GM18519 (cell line): Measurements from ENCODE around the gene GNB1L.
"Not testable (repeated sequence)": the region's sequence is repeated elsewhere in the genome, so short reads cannot be mapped to it uniquely, and the experiment has no call there.

Experiments
- ATAC-seq: cut with Tn5 transposase; IDR thresholded peaks from one replicate; pipeline ENCODE4 v1.9.1; 2021; ENCODE audit warnings: mild to moderate bottlenecking, moderate library complexity; ENCODE audit not compliant: unreplicated experiment, low FRiP score

The GNB1L gene

DNA sequence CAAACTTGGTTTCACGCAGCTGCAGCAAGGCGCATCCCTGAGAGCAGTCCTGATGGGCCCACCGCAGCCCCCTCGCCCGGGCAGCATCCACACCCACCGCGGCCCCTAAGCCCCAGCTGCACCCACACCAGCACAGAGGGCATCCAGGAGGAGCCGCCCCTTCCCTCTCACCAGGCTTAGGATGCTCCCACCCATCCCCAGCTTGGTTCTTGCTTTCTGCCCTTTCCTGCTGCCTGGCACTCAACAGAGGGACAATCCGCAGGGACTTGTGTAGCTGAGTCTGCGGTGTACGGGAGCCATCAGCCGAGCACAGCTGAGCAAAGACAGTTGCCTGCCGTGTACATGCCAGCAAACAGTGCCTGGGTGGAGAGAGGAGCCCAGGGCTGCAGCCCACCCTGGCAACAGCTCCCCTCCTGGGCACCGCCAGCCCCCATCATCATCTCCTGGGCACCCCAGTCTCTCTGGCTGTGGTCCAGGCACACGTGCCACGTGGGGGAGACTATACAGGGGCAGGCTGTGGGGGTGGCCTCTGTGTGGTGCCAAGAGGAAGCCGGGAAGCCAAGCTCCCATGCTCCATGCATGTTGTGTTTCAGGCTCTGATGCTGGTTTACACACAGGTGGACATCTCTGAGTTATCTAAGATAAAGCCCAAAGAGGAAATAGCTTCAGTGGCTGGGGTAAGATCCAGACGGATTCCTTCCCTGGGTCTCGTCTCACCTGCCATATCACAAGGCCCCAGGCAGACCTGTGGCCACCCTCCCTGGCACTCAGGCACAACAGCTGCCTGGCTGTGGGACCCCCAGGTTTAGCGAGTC, 36.0 kb upstream of the GNB1L start:
- ATAC-seq: no peak

DNA sequence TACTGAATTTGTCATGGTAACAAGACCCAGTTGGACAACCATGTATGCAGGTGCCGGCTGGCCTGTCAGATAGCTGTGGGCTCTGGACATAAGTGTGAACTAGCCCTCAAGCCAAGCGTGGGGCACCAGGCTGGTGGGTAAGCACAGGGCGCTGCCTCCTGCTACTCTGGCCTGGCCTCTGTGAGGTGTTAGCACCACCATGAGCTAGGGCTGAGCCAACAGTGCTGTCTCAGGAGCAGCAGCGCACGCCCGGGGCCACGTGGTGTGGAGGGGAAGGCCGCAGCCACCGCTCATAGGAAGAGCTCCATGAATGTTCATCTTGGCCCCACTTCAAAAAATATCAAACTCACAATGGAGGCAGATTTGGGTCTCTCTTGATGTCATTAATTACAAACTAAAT, 35.3 kb upstream of the GNB1L start:
- no peak for ATAC-seq

DNA sequence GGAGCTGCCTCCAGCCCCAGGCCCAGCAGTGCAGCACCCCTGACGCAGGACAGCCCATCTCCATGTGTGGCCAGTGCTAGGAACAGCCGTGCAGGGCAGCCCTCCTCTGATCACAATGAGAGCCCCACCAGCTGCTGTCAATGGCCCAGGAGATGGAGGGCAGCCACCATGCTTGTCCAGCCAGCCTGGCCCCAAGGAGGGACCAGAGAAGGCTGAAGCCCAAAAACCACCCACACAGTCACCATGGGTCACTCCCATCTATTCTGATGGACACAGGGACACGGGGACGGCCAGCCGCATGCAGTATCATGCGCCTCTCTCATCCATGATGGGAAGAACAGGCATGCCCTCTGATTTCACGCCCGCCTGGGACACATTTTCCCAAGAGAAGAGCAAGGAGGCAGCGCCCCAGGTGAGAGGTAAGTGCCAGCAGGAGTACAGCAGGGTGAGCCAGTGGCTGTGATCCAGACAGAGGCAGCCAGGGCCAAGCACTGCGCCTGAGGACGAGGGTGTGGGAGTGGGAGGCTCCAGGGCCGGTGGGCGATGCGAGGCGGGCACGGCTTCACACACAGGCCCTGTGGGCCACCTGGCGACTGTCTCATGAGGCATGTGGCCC, 33.6 kb upstream of the GNB1L start:
- ATAC-seq: no peak

DNA sequence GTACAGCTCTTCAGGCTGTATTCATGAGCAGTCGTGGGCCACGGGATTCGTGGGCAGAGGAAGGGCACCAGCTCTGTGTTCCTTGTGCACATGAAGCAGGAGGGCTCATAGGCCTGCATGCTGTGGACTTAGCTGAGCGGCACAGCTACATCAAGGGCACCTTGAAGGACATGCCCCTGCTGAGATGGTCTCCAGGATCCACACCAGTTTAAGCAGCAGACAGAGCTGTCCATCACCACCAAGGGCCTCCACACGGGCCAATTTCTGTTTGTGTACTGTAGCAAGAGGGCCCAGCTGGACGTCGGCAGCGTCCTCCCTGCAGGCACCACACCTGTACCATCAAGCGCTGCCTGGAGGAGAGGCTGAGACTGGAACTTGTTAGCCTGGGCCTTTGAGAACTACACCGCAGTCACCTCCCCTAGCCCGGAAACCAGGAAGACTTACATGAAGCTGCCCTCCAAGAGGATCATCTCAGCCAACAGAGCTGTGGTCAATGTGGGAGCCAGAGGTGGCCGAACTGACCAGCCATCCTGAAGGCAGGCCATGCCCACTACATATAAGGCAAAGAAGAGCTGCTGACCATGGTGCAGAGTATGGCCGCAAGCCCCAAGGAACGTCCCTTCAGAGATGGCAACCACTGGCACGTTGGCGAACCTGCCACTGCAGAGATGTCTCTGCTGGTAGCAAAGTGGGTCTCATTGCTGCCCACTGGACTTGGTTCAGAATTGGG, 32.7 kb upstream of the GNB1L start:
- ATAC-seq: no peak

DNA sequence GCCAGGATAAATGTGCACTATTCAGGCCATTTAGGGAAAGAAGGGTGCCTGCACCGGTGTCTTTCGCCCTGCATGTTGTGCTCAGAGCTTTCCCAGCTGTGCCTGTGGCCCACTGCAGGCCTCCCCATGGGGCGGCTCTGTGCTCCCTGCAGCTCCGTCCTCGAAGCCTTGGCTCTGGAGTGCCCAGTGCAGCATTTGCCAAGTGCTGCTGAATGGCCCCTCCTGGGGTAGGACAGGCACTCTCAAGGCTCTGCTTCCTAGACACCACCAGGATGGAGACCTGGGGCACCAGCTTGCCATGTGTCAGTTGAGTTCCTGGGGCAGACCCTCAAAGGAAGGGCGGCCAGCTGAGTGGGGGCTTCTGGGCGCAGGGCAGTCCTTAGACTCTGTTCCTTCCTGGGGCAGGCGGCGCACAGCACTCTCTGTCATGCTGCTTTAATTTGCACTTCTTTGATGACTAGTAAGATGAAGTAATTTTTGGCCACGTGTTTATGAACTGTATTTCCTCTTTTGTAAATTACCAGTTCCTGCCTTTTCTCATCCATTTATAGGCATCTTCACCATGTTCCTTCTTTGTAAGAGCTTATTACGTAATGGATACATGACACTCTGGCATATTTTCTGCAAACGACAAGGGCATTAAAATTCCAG, 32.1 kb upstream of the GNB1L start:
- no peak for ATAC-seq

DNA sequence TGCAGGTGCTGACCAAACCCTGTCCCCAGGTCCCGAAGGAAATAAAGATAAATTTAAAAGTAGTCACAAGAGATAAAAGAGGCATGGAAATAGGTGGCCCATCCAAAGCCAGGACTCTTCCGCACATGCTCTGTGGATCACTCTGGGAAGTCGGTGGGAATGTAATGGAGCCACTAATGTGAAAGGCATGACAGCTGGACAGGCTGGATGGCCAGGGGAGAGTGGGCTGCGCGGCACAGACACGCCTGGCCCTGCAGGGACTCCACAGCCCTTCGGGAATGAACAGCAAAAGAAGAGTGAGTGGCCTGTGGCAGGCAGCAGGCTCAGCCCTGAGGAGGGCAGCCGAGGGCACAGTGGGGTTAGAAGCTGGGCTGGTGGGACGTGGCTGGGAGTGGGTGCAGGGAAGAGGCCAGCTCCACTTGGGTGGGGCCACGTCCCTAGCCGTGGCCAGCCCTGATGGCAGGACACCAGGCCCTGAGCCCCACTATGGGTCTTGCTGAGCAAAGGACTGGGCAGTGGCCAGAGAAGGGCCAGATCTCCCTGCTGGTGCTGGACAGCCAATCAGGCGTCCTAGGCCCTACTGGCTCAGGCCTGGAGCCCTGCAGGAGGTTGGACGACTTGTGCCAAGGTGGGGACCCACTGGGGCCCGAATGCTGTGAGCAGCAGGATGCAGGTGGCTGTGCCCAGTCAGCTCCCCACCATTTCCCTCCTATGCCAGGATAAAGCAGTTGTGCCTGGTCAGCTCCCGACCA, 31.3 kb upstream of the GNB1L start:
- no peak for ATAC-seq

DNA sequence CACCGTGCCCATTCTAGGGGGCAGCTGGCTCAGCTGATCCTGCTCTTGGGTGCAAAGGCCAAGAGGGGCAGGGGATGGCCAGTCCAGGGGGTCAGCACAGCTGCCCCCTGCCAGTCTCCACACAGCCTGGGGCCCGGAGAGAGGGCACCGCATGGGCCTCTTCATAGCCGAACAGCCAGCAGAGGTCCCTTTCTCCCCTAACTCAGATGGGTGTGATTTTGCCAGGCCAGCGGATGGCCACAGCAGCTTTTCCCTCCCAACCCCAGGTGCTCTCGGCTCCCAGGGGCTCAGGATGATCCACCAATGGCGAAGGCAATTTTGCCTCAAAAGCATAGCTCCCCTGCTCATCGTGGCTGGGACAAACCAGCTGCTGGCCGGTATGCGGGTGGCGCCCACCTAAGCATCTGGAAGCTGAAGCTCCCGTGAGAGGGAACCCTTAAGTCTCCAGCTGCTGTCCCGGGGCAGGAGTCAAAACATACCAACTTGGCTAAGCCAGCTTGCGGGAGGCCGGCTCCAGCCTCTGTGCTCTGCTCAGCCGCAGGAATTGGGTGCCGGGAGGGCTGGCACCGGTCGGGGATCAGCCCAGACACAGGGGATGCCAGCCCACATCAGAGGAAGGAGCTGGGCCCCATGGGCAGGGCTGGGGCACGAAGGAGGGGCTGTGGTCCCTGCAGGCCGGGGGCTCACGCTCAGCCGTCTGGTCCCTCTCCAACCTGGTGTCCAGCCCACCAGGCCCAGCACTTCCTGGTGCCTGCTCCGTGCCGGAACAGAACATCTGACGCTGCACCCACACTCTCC, 30.5 kb upstream of the GNB1L start:
- no peak for ATAC-seq

DNA sequence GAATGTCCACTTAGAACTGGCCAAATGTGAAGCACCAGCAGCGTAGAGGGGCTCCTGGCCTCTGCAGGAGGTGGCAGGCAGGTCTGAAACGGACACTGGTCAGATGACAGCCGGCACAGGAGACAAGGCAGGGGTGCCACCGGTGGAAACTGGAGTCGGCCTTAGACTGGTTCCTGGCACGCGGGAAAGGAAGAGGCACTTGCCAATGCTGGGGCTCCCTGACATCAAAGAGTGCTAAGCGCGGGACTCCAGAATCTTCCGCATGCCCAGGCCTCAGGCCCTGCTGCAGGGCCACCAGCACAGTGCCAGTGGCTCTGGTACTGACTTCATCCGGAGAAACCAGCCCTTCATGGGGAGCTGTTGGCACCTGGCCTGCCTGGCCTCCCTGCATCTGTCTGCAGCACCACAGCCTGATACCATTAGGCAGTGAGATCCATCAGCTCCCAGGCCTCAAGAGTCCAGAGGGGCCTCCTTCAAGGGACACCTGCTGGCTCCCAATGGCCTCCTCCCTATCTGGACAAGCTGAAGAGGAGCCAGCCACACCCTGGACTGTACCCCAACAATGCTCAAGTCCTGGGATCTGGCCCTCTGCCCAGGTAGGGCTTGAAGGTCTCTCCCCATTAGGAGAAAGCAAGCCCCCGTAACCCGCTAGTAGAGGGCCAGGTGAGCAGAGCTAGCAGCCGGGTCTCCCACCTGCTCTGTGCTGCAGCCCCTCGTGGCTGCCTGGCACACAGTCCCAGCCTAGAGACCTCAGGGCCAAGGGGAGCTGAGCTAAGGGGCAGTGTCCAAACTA, 29.7 kb upstream of the GNB1L start:
- ATAC-seq: no peak

DNA sequence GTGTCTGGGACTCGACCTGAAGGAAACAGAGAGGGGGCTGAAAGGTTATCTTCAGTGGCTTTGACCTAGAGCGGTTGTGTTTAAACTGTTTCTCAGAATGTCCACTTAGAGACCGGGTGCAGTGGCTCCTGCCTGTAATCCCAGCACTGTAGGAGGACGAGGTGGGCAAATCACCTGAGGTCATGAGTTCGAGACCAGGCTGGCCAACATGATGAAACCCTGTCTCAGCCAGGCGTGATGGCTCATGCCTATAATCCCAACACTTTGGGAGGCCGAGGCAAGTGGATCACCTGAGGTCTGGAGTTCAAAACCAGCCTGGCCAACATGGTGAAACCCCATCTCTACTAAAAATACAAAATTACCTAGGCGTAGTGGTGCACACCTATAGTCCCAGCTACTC, 28.8 kb upstream of the GNB1L start:
- ATAC-seq: not testable (repeated sequence)

DNA sequence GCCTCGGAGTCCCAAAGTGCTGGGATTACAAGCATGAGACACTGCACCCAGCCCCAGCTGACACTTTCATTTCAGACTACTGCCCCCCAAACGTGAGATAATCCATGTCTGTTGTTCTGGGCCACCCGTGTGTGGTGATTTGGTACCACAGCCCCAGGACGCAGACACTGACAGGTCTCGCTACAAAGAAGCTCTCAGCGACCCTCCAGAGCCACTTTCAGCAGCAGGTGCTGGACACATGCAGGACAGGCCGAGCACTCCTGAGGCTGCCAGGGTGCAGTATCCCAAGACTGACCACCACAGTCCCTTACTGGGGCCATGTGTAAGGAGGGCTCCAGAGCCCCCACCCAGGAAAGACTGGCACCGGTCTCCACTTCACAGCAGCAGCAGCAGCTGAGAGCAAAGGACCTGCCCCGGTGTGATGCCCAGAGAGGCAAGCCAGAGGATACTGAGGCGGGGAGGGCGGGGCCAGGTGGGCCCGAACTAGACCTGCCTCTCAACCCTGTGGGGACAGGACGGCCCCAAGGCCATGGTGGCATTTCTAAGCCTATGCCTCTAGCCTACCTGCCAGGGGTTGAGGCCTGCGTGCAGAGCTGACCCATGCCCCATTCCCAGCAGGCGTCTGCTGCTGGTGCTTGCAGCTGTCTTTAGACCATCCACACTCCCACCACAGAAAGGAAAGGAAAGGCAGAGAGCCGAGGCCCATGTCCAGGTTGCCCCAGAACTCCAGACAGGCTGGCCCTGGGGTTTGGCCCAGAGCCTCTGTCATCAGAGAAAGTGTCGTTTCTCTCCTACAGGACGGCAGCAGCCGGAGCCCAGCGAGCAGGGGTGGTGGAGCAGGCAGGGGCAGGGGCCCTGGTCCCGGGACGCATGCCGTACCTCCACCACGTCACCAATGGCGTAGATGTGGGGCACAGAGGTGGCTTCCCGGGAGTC, 28.0 kb upstream of the GNB1L start:
- no peak for ATAC-seq

DNA sequence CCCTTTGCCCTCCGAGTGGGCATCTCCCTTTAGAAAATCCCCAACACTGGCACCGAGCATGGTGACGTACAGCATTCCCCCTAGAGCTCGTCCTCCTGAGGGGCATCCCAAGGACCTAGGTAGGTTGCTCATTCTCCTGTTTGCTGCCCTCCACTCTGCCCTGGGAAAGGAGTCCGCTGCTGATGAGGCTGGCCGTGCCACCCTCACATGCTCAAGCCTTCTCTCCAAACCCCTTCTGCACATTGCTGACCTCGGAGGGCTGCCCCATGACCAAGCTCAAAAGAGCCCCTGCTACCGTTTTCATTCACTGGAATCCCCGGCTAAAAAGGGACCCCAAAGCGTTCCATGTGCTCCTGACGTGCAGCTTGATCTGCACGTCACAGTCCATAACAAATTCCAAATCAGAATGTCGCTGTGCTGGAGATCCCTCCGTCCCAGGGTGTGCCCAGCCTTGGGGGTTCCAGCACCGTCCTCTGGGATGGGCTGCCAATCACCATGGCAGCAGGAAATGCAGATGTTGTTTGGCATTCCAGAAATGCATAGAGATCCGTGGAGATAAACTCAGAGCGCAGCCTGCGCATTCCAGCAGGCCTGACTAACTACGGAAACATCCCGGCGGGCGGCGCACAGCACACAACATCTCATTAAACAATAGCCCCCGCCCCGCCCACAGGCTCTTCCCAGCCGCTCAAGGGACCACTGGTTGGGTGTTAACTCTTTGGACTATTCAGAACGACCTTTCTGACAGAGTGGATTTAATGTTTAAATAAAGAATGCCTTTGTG, 26.3 kb upstream of the GNB1L start:
- no peak for ATAC-seq

DNA sequence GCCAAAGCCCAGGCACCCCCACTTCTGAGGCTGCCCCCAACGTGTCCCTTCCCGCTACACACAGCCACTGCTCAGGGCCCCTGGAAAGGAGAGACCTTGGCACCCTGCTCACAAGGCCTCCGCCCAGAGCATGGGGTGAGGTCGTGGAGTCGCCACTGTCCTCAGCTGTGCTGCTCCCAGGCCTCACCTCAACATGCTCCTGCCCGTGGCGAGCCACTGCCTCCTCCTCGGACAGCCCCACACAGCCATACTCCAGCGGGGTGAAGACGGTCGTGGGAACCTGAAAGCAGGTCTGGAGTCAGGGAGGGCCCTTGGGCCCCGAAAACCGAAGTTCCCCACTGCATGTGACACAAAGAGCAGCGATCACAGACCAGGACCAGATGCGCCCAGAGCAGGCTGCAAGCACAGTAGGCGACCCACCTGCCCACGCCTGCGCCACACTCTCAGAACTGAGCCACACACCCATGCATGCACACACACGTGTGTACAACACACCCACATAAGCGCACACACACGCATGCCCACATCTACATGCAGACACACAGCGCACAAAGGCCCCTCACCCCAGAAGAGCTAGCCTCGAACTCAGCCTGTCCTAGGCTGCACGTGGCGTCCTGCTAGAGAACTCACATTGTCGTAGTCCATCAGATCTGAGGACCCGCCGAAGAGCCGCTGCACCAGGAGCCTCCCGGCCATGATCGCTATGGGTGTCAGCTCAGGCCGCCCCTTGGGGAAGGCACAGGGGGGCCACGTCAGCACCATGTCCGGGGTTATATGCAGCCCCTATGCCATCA, 25.5 kb upstream of the GNB1L start:
- no peak for ATAC-seq

DNA sequence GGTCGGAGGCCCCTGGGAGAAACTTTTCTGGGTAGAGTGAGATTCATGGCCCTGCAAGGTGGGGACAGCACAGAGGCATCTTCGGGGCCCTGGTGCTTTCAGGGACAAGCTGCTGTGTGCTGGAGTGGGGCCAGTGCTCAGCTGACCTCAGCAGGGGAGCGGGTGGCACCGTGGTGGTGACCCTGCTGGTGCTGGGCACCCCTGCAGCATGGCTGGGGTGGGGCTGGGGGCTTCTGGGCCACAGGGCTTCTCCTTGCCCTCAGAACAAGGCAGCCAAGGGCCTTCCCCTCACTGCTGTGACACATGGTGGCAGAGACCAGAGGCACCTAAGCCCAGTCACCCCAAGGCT, 24.9 kb upstream of the GNB1L start:
- ATAC-seq: no peak

DNA sequence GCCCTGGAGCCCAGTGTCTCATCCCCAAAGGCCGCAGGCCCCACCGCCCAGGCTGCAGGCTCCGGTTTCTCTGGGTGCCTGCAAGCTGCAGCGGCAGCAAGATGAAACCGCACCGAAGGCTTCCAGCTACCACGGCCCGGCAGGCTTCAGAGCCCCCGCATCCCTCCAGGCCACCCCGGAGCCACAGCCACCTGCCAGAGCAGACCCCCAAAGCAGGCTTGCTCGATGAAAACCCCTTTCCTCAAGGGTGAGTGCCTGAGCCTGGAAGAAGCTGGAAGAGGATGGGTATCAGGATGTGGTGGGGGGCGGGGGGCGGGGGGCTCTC, 24.5 kb upstream of the GNB1L start:
- no peak for ATAC-seq

DNA sequence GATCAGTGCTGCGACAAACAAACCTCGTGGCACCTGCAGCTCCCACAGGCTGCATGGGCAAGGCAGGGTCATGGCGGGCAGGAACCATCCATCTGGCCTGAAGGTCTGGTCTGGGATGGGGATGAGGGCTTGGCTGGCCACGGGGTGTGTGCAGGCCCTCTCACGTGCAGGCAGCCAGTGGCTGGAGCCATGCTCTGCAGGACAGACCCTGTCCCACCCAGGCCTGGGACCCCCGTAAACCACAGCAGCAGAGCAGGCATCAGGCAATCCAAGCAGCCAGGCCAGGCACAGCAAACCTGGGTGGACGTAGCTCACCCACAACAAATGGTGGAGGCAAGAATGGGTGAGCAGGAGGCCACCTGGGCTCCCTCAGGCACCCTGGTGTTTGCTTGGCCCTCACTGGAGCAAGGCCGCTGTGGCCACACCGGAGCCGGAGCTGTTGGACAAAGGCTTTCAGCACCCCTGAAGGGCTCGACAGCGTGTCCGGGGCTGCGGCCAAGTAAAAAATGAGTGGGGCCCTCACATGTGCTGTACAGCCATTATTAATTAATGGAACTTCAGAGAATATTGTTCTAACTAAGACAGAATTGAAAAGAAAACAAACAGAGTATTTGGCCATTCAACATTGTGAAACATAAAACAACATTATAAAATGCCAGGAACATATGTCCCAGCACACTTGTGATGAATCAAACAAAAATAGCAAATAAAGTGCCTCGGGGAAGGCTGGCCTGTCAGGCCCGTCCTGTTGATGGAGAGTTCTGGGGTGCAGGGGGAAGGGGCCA, 24.0 kb upstream of the GNB1L start:
- no peak for ATAC-seq
